NCI-H187 (cell line): ENCODE measurements around the gene KLRF2.

Experiments
- DNase-seq, 2 experiments: peaks; one replicate each; lab custom pipeline; 2025; lab: John Stamatoyannopoulos, UW

Gene KLRF2

DNA sequence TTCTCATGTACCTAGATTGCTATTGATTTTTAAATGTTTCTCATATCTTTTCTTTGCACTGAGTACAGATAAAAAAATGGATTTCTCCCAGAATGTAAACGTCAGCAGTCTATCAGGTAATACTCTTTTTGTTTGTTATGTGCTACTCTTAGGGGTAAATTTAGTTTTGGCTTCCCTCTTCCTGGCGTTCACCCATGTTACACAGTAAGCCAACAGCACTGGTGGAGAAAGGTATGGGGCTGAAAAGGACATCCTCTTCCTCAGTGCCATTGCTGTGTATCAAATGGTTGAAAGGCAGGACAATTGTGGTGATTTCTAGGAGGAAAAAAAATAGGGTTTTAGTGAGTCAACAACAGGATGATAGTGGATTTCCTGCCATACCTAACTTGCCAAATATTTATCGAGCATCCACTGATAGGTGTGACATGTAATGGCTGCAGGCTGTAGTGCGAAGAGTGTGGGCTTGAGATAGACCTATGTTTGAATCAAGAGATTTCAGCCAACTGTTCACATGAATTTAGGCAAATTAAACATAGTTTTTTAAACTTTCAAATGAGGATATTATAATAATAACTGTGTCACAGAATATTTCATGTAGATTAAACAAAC lies 7.5 kb downstream of the KLRF2 start:
- no peak for DNase-seq

DNA sequence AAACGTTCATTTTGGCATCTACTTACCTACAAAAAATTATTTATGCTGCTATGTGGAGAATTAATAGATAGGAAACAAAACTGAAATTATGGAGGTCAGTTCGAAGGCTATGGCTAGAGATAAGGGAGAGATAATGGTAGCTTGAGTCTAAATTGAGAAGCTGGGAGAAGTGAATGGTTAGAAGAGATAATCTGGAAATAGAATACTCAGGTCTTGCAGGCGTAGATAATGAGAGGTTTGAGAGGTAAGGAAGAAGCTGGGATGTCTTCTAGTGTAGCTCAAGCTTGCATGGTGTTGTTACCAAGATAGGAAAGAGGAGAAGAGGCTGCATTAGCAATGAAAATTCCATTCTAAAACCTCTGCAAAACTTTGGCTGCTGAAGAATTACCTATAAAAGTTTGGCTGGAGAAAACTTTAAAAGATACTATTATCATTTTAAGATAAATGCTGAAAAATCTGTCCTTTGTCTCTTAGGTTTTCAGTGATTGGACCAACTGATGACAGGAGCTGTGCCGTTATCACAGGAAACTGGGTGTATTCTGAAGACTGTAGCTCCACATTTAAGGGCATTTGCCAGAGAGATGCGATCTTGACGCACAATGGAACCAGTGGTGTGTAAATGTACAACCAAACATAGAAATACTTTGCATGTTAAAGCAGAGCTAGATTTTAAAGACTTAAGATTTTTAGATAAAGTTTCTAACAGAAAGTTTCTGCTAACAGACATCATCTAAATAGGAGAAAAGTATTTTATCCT lies 14.1 kb downstream of the KLRF2 start:
- no peak for DNase-seq

DNA sequence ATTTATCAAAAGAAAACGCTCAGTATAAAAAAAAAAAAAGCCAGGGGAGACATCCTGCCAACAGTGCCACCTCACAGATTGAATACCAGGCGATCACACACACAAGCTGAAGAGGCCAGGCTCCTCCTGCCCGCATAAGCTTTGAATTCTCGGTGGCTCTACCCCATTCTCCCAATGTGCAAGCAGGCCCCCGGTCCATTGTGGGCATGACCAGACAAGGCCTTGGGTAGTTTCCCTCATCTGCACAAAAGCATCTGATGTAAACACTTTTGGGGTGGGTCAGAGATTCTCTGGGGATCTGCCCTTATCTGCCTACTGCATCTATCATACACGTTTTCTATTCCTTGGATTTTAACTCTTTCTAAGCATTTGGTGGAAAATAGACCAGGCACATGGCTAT lies 16.2 kb downstream of the KLRF2 start:
- DNase-seq, result no peak

DNA sequence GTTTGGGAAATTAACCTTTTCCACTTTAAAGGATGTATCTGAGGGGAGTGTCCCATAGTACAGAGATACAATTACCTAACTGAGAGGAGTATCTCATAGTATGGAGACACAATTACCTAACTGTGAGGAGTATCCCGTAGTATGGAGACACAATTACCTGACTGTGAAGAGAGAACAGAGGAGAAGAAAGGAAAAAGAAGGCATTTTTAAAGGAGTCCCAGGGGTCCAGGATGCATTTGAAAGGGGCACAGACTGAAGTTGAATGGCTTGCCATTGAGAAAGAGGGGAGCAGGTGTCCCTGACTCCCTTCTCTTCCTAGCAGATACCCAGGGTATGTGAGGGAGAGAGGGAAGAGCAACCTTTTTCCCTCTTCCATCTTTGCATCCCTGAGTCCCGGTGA lies 17.9 kb downstream of the KLRF2 start:
- DNase-seq, result no peak

DNA sequence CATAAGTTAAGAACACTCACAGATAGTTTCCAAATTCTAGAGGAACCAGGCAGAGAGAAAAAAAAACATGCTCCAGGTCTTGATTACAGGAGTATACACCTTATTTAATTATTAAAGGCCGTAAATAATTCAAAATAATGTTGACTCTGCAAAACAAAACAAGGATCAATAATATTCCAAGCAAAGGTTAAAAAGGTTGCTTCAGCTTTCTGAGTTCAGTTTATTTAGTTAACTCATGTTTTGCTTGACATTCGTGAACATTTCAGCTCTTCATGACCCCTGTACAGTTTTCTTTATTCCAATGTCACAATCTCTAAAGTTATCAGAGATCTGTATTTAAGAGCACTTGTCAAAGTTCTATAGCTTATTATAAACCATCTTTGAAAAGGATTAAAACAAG lies 19.6 kb downstream of the KLRF2 start:
- no peak for DNase-seq

DNA sequence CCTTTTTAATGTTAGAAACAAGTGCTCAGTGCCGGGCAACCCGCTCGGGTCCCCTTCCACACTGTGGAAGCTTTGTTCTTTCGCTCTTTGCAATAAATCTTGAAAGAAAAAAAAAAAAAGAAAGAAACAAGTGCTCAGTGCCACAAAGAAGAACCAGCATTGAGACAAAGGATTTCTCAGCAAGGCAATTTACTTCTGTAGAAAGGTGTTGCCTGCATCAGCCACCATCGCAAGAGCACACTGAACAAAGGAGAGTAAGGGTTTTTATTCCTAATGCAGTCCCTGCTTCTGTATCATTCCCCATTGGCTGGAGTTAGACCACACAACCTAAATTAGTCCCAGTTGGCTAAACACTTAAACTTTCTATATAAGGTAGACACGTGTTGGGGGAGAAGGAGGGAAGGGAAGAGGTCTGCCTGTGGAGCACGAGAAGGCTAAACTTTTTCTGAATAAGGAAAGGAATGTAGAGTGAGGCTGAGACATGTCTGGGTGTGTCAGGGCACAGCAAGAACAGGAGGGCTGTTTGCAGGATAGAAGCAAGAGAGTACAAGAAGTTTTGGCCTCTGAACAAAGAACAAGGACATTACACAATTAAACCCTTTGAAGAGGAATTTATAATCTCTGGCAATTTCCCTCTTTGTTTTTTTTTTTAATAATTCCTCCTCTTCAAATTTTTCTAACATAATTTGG lies 21.4 kb downstream of the KLRF2 start:
- no peak for DNase-seq

DNA sequence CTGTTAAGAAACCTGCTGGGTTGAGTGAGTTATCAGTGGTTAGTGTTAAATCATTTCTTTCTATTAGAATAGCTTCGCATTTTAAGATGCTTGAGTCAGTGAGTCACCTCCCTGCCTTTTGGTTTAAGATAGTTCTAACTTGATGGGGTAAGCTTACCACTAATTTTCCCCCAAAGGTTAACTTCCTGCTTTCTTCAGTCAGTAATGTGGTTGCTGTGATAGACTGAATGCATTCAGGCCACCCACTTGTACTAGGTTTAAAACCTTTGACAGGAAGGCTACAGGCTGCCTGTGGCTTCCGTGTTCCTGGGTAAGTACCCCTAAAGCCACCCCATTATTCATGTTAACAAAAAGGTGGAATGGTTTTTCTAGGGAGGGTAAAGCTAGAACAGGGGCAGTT lies 25.6 kb downstream of the KLRF2 start:
- DNase-seq, result no peak

DNA sequence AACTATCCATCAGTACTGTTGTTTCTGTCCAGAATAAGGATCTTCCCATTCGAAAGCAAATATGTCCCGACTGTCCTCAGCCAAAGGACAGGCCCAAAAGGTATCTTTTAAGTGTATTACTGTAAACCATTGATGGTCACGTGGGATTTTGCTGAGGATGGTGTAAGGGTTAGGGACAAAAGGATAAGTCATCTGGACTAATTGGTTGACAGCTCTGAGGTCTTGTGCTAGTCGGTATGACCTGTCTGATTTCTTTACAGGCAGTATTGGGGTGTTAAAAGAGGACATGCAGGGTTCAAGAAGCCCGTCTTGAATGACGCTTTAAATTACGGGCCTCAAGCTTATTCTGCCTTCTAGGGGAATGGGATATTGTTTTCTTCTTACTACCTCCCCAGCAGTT lies 26.5 kb downstream of the KLRF2 start:
- DNase-seq, result no peak

DNA sequence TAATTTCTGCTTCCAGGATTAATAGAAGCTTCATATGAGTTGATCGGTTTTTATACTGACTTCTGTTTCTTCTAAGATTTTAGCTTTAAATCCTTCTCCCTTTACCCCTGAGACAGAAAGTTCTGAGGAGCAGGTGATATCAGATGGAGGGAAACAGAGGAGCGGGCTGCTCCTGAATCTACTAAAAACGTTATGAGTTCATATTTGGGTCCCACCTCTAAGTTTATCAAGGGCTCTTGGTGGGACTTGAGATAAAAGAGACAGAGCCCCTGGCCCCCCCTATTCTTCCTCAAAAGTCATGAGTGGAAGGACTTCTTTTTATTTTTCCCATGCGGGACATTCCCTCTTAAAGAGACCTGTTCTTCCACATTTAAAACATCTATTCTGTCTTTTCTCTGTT lies 27.1 kb downstream of the KLRF2 start:
- DNase-seq, result no peak

GRCh38 chr12:9909724-9910123 lies 28.4 kb downstream of the KLRF2 start:
- no peak for DNase-seq

DNA sequence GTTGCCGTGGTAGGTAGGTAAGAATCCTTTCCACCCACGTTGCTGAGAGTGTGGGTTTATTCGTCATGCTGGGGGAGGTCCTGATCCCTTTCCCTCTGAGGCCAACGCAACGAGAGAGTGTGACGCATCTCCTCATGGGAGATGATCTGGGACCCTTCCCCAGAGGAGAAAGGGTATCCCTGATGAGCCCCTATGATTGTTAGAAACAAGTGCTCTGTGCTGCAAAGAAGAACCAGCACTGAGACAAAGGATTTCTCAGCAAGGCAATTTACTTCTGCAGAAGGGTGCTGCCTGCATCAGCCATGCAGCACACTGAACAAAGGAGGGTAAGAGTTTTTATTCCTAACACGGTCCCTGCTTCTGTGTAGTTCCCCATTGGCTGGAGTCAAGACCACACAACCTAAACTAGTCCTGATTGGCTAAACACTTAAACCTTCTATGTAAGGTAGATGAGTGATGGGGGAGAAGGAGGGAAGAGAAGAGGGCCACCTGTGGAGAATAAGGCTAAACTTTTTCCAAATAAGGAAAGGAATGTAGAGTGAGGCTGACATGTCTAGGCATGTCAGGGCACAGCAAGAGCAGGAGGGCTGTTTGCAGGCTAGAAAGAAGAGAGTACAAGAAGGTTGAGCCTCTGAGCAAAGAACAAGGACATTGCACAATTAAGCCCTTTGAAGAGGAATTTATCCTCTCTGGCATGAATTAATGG lies 29.6 kb downstream of the KLRF2 start:
- no peak for DNase-seq

- no peak for DNase-seq
Observed at GRCh38 chr12:9911708-9912107, 30.4 kb downstream of the KLRF2 start.

GRCh38 chr12:9919443-9919842 lies 38.2 kb downstream of the KLRF2 start:
- DNase-seq, result no peak

DNA sequence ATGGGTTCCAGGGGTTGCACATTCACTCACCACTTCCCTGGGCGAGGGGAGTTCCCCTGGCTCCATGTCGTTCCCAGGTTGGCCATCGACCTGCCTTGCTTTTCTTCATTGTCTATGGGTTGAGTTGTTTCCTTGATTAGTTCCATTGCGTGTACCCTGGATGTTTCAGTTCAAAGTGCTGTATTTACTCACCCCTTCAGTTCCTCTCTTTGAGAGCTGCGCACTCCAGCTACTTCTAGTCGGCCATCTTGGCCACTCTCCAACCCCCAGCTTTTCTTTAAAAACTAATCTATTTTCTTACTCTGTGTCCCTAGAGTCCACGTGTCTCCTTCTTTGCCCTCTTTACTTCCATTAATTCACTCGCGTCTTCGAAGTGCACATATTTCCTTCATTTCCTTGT lies 39.2 kb downstream of the KLRF2 start:
- DNase-seq, result no peak

- DNase-seq, result no peak
Observed at GRCh38 chr12:9922429-9922828, 41.1 kb downstream of the KLRF2 start.

DNA sequence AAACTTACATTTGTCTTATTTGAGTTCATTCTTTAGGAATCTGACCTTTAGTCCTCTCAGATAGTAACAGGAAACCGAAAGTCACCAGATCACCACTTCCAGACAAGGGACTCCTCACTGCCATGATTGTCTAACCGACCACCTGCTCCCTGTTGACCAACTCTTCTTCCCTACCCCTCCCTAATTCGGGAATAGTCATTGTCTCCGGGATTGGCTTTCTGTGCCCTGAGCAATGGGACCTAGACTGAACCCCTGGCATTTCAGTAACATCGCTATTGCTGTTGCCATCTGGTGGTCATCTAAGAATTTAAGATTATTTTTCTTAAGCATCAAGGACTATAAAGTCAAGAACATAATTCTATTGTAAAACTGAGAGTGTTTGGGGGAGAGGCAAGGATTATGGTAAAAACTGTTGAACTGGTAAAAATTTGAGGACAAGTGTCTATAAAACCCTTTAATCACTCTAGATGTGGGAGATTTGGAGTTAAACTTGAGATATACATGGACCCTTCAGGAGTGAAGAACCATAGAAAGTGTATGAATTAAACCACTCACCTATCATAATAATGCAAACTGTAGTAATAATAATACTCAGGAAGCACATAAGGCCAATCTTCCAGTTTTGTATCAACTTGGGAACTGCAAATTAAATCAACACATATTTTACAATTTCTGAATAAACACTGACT lies 44.6 kb downstream of the KLRF2 start:
- no peak for DNase-seq

DNA sequence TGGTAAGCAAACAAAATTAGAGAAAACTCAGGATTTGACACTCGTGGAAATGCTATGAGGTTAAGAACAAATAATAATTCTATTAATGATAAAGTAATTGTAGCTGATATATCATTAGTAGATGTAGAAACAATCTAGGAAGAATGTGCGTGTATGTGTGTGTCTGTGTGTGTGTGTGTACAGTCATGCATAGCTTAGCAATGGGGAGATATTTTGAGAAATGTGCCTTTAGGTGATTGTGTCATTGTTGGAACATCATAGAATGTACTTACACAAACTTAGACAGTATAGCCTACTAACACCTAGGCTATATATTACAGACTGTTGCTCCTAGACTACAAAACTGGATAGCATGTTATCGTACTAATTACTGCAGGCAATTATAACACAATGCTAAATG lies 45.6 kb downstream of the KLRF2 start:
- no peak for DNase-seq

DNA sequence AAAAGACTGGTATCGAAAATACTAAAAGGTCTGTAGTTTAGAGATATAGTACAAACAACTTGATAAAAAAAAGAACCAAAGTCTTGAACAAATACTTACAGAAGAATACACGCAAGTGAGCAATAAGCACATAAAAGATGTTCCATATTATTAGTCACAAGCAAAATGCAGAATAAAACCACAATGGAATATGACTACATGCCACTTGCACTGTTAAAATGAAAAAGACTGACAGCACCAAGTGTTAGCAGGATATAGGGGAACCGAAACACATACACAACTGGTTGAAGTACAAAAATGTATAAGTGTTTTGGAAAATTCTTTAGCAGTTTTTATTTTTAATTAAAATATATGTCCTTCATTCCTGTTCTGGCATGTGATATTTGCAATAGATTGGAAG lies 47.3 kb downstream of the KLRF2 start:
- DNase-seq, result no peak

GRCh38 chr12:9931245-9931644 lies 50.0 kb downstream of the KLRF2 start:
- no peak for DNase-seq

- DNase-seq, result no peak
Observed at GRCh38 chr12:9932270-9932669, 51.0 kb downstream of the KLRF2 start, which contains the start of gene CLEC2A. Gene CLEC2A, minus strand, starts transcription at chr12:9932370. Its CDS starts 41 bp downstream, at chr12:9932329.

DNA sequence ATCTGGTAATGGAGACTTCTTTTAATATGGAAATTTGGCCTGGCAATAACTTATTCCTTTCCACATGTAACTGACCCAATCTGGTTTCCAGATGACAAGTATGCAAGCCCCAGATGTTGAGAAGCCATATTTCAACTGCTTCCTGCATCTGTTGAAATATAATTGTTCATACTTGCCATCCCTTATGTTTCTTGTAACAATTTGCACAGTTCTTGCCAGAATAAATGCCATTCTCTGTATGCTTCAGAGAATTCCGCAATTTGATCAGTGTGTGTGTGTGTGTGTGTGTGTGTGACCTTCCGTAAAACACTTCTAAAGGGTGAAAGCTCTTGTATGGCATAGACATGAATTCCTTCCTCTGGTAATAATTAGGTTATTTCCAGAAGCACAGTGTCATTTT lies 52.7 kb downstream of the KLRF2 start:
- no peak for DNase-seq

DNA sequence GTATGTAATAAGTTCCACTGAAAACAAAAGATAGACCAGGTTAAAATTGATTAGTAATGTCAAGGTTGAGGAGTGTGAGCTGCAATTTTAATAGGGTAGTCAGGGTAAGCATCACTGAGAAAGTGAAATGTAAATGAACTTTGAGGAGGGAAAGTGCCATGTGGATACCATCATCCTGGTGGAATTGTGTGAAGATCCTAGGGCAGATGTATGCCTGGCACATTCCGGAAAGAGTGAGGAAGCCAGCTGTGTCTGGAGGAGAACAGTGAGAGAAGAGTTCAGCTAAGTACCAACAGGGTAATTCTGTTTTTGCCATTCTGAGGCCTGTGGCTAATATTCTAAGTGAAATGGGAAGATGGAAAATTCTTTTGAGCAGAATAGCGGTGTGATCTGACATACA lies 53.7 kb downstream of the KLRF2 start:
- no peak for DNase-seq
